AG04449 (cell line): ENCODE measurements around the gene OTOP1.
"Not testable (repeated sequence)": the region's sequence is repeated elsewhere in the genome, so short reads cannot be mapped to it uniquely, and the experiment has no call there.

Experiments used
- CTCF ChIA-PET: fragments of 350-600 bp; formaldehyde crosslinking; extraction: SDS; loops from one replicate; lab custom pipeline; 2021; ENCODE audit warnings: antibody characterized with exemption; lab: Yijun Ruan, JAX
- POLR2A ChIA-PET: fragments of 400-600, 350-600 bp; formaldehyde crosslinking; extraction: SDS; loops from one replicate; lab custom pipeline; 2020; ENCODE audit warnings: antibody characterized with exemption, inconsistent platforms; lab: Yijun Ruan, JAX
- DNase-seq: peaks from one replicate; pipeline ENCODE4 v3.0.0-alpha.2; 2010; ENCODE audit warnings: low read depth, low spot score
- H3K4me3 ChIP-seq: 2 replicates; pipeline ENCODE4 v1.5.1; 2011; ENCODE audit warnings: low read depth, mild to moderate bottlenecking, control low read depth, low read length
- TF ChIP-seq, protein P1 (sequence below): IDR thresholded peaks from one replicate; pipeline ENCODE4 v1.5.1; 2011; ENCODE audit warnings: mild to moderate bottlenecking, moderate library complexity, low read length, control low read depth, inconsistent platforms; ENCODE audit not compliant: insufficient read depth; ENCODE audit errors: missing control alignments

The OTOP1 gene

GRCh38 chr4:4247696-4248028 lies 20.9 kb upstream of the OTOP1 start:
- CTCF ChIA-PET: interaction anchor here (0.8 to 6.1 kb wide), 5 partner anchors 10 to 183 kb away, joined by 3 to 54 read pairs (median 6); no protein-coding TSS in a partner anchor
- TF ChIP-seq, protein P1, sequence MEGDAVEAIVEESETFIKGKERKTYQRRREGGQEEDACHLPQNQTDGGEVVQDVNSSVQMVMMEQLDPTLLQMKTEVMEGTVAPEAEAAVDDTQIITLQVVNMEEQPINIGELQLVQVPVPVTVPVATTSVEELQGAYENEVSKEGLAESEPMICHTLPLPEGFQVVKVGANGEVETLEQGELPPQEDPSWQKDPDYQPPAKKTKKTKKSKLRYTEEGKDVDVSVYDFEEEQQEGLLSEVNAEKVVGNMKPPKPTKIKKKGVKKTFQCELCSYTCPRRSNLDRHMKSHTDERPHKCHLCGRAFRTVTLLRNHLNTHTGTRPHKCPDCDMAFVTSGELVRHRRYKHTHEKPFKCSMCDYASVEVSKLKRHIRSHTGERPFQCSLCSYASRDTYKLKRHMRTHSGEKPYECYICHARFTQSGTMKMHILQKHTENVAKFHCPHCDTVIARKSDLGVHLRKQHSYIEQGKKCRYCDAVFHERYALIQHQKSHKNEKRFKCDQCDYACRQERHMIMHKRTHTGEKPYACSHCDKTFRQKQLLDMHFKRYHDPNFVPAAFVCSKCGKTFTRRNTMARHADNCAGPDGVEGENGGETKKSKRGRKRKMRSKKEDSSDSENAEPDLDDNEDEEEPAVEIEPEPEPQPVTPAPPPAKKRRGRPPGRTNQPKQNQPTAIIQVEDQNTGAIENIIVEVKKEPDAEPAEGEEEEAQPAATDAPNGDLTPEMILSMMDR: no peak
- H3K4me3 ChIP-seq: peak overlapping the region; percentile 77
- no peak for DNase-seq
- POLR2A ChIA-PET: interaction anchor here (1.2 kb wide), 1 partner anchor 38 kb away, joined by 4 read pairs; no protein-coding TSS in a partner anchor

DNA sequence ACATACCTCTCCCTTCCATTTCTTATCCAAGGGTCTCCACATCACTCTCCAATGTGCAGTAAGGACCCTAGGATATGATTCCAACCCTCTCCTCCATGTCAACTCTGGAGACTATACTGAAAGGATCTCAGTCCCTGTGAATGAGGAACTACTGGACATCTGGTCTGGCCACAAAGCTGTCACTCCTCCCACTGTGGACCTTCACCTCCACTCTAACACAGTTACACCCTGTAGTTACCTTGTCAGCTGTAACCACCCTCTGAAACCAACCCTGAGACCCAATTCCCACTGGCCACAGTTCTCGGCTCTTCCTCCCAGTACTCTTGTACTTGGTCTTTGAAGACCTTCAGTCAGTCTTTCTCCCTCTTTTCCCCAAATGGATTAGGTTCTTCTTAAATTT lies 18.4 kb upstream of the OTOP1 start:
- TF ChIP-seq, protein P1: no peak
- ChIA-PET CTCF (no interaction called here), POLR2A (no interaction called here)
- no peak overlapping the region for H3K4me3 ChIP-seq
- DNase-seq: no peak

DNA sequence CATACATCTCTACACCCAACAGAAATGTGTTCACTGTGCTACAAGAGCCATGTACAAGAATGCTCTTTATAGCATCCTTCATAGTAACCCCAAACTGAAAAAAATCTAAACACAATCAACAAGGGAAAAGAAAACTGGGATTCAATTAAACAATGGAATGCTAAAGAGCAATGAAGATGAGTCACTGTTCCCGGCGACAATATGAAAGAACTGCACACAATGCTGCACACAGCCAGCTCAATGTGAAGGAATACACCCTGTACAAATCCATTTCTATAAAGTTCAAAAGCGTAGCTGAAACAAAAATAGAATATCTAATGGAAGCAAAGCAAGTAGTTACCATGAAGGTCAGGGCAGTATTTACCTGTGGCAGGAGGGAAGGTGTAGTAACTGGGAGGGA lies 12.8 kb upstream of the OTOP1 start:
- CTCF ChIA-PET: interaction anchor here (1.2 kb wide), 1 partner anchor 20 kb away, joined by 3 read pairs; no protein-coding TSS in a partner anchor
- DNase-seq, POLR2A ChIA-PET, H3K4me3 ChIP-seq: not testable (repeated sequence)

DNA sequence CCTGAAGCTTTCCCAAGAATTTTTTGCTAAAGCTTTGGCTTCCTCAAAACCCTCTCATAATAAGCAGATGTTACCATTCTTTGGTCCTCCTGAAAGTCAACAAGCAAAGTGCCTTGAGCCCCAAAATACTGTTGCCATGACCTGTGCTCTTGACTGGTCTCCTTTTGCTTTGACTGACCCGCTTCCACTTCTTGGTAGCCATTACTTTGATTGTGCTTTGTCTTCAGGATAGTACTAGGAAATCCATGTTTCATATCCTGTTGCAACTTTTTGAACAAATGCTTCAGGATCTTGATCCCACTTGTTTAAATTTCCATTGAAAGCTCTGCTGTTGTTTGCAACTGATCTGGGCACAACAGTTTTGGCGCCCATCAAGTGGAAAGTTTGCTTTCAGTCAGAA lies 6.9 kb upstream of the OTOP1 start:
- H3K4me3 ChIP-seq: no peak overlapping the region
- TF ChIP-seq, protein P1: no peak
- DNase-seq: no peak
- CTCF ChIA-PET: interaction anchor here (0.8 to 1.5 kb wide), 2 partner anchors 16 to 26 kb away, joined by 3 read pairs; no protein-coding TSS in a partner anchor
- POLR2A ChIA-PET: no interaction called here

DNA sequence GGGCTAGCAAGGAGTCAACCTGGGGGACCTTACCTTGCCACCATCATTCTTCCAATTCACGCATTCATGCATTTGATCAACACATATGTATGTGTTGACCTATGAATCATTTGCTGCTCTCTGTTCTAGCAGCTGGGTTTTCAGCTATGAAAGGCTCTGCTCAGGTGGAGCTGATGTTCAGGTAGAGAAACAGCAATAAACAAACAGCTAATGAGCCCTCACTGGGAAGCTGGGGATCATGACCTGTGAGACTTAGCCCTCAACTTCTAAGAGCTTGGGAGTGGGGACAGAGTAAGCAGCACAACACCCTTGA lies 1.6 kb upstream of the OTOP1 start:
- TF ChIP-seq, protein P1: no peak

DNA sequence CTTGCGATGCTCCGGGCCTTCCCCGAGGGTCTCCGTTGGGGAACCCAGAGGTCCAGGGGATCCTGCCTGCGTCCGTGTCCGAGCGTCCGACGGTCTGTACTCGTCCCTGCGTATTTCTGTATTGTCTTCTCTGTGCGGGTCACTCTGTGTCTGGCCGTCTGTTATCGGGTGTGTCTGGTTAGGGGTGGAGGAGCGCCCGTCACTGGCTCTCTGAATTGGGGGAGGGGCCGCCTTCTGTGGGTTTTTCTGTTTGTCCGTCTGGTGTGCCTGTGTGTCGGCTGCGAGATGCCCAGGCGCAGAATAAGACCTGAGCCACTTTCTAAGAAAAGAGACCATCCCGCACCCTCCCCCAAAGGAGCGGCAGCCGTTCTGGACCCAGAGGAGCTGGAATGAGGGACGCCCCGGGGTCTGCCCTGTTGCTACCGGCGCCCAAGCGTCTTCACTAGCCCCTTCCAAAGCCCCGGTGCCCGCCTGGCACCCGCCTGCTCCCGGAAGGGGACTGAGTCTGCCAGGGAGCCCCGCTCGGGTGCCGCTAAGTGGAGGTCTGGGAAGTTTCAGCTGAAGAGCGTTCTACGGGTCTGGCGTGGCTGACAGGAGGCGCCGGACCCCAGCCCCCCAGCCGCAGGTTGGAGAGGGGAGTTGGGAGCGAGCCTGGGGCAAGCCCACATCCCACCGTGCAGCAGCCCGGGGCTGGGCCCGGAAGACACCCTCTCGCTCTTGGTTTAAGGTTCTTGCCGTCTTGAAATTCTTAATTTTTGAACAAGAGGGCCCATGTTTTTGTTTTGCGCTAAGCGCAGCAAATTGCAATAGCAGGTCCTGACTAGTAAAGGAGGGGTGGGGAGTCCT lies 1.0 kb upstream of the OTOP1 start:
- TF ChIP-seq, protein P1: no peak
- CTCF ChIA-PET: no interaction called here
- POLR2A ChIA-PET: no interaction called here
- H3K4me3 ChIP-seq: no peak overlapping the region
- DNase-seq: no peak

More for the DNA sequence above, 1.6 kb upstream of the OTOP1 start:
- H3K4me3 ChIP-seq: no peak overlapping the region
- DNase-seq: no peak
- ChIA-PET CTCF (no interaction called here), POLR2A (no interaction called here)
